ENCODE measurements around the gene S100A16. TPM values are rescaled to one million over a fixed set of nuclear protein-coding genes. Genes with fewer than 3 reads are reported as not detected.

S100A16 gene
- total and polyA plus RNA-seq, 9 of the 15 experiments (the other 6 are each of a cell fraction or from before 2014, with no cell fraction given): 1.6 to 6.9 (median 4.3) TPM

DNA sequence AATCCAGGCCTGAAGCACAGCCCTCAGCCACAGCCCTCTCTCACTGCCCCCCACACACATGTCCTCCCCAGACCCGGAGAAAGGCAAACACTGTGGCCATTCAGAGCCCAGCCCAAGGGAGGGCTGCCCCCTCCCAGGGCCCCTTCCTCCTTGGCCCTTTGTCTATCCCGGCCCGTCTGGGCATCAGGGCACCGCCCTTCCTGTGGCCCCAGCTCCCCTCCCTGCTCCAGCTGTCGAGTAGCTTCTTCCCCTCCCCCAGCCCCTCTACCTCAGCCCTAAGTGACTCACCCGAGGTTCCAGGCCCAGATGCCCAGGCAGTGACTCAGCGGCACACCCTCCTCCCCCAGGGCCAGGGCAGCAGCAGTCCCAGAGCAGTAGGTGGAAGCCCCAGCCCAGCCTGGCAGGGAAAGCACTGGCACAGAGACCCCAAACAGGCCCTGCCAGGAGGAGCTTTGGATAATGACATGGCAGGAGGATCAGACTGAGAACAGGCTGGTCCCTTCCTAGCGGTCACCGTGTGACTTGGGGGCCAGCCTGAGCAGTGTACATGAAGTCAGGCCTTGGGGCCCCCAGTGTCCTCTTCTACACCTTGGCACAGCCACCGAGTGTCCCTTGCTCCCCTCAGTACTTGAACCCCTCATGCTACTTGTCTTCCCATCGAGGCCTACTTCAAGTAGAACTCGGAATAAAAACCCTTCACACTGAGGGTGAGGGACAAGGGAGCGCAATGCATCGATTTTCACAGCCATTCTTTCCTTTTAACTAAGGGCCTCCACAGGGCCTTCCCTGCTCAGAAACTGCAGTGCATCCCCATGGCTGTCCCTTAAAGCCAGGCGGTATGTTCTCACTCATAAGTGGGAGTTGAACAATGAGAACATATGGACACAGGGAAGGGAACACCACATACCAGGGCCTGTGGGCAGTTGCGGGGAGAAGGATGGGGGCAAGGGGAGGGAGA lies 46.2 kb downstream of the S100A16 start (continued):
- TF ChIP-seq E2F6 (IDR thresholded peaks at IDR 0.05; ENCODE audit: borderline replicate concordance in 1 of 2, extremely low read depth in 1 of 2, insufficient read depth in 1 of 2, insufficient read length in 1 of 2, low read depth in 1 of 2, low read length in 1 of 2, poor library complexity in 1 of 2, severe bottlenecking in 1 of 2): peak in 1 of 2 experiments; percentile 5
- TF ChIP-seq SMARCB1 (IDR thresholded peaks at IDR 0.05; ENCODE audit: insufficient read length, low read depth): no peak
- TF ChIP-seq HNRNPL (IDR thresholded peaks at IDR 0.05; ENCODE audit: low read depth, low read length): peak; percentile 52; the same call in 1 of the 2 replicates
- peak; percentile 85 for TF ChIP-seq MBD2 (IDR thresholded peaks at IDR 0.05; ENCODE audit: borderline replicate concordance, low read depth)
- no peak for TF ChIP-seq SIRT6 (IDR thresholded peaks at IDR 0.05; ENCODE audit: low read depth, low read length)
- TF ChIP-seq THRAP3 (IDR thresholded peaks at IDR 0.05; ENCODE audit: borderline replicate concordance): no peak
- no peak for TF ChIP-seq ZNF77 (CRISPR knock-in tag; IDR thresholded peaks at IDR 0.05)
- TF ChIP-seq BRD9 (IDR thresholded peaks at IDR 0.05; ENCODE audit: low read depth, partially characterized antibody): peak; percentile 83
- peak; percentile 29; the same call in 1 of the 2 replicates for TF ChIP-seq PHF8 (IDR thresholded peaks at IDR 0.05; ENCODE audit: borderline replicate concordance, low read length)
- TF ChIP-seq ZKSCAN1 (IDR thresholded peaks at IDR 0.05; ENCODE audit: low read depth, low read length): no peak; the same call in 1 of the 2 replicates
- TF ChIP-seq, protein P1, sequence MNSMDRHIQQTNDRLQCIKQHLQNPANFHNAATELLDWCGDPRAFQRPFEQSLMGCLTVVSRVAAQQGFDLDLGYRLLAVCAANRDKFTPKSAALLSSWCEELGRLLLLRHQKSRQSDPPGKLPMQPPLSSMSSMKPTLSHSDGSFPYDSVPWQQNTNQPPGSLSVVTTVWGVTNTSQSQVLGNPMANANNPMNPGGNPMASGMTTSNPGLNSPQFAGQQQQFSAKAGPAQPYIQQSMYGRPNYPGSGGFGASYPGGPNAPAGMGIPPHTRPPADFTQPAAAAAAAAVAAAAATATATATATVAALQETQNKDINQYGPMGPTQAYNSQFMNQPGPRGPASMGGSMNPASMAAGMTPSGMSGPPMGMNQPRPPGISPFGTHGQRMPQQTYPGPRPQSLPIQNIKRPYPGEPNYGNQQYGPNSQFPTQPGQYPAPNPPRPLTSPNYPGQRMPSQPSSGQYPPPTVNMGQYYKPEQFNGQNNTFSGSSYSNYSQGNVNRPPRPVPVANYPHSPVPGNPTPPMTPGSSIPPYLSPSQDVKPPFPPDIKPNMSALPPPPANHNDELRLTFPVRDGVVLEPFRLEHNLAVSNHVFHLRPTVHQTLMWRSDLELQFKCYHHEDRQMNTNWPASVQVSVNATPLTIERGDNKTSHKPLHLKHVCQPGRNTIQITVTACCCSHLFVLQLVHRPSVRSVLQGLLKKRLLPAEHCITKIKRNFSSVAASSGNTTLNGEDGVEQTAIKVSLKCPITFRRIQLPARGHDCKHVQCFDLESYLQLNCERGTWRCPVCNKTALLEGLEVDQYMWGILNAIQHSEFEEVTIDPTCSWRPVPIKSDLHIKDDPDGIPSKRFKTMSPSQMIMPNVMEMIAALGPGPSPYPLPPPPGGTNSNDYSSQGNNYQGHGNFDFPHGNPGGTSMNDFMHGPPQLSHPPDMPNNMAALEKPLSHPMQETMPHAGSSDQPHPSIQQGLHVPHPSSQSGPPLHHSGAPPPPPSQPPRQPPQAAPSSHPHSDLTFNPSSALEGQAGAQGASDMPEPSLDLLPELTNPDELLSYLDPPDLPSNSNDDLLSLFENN (IDR thresholded peaks at IDR 0.05; ENCODE audit: low read depth in 2 of 2, low read length in 2 of 2): peak in 1 of 2 experiments; percentile 46; a peak in 1 of 4 replicates
- peak; percentile 53; the same call in 1 of the 2 replicates for TF ChIP-seq DIDO1 (tag; IDR thresholded peaks at IDR 0.05; ENCODE audit: low read depth)
- TF ChIP-seq MXI1 (IDR thresholded peaks at IDR 0.05; ENCODE audit: low read depth, low read length): 0 out of 2 replicates have a peak, but pooled peaks have one; percentile 27
- TF ChIP-seq PKNOX1 (IDR thresholded peaks at IDR 0.05): 0 out of 2 replicates have a peak, but pooled peaks have one; percentile 25
- peak; percentile 68 for TF ChIP-seq MAFK (IDR thresholded peaks at IDR 0.05; ENCODE audit: low read length)
- TF ChIP-seq PTRF (tag; IDR thresholded peaks at IDR 0.05): no peak; the same call in 1 of the 2 replicates
- TF ChIP-seq XRCC4 (IDR thresholded peaks at IDR 0.05; ENCODE audit: extremely low read depth, insufficient read depth, insufficient read length): no peak

Data from K562 (cell line).